HEK293 (cell line): ENCODE data around the gene NRL.
A peak's percentile ranks its signal among the peaks of the same experiment; 100 is the strongest.

ENCODE experiments used
- ATF2 ChIP-seq: fragments of 450-650 bp; formaldehyde crosslinking; IDR thresholded peaks from 2 replicates; pipeline ENCODE4 v1.5.1; 2016; ENCODE audit warnings: missing biosample characterization, missing genetic modification characterization, low read depth
- BCL6B ChIP-seq: fragments of 450-650 bp; formaldehyde crosslinking; IDR thresholded peaks from 2 replicates; pipeline ENCODE4 v1.5.1; 2017; ENCODE audit warnings: missing biosample characterization, missing genetic modification characterization
- FEZF1 ChIP-seq: fragments of 450-650 bp; formaldehyde crosslinking; IDR thresholded peaks from 2 replicates; pipeline ENCODE4 v1.5.1; 2016; ENCODE audit warnings: missing biosample characterization, missing genetic modification characterization
- GLIS2 ChIP-seq: fragments of 450-650 bp; formaldehyde crosslinking; IDR thresholded peaks from 2 replicates; pipeline ENCODE4 v1.5.1; 2016; ENCODE audit warnings: missing biosample characterization, missing genetic modification characterization
- HOXA7 ChIP-seq: sonication (generic); formaldehyde crosslinking; IDR thresholded peaks from 2 replicates; pipeline ENCODE4 v1.8.1; 2022; ENCODE audit warnings: missing genetic modification reagents, borderline replicate concordance
- OVOL3 ChIP-seq: fragments of 450-650 bp; formaldehyde crosslinking; IDR thresholded peaks from 2 replicates; pipeline ENCODE4 v1.5.1; 2016; ENCODE audit warnings: missing biosample characterization, missing genetic modification characterization
- PRDM2 ChIP-seq: fragments of 450-650 bp; formaldehyde crosslinking; IDR thresholded peaks from 2 replicates; pipeline ENCODE4 v1.5.1; 2016; ENCODE audit warnings: missing biosample characterization, missing genetic modification characterization, borderline replicate concordance
- ZBTB1 ChIP-seq: fragments of 450-650 bp; formaldehyde crosslinking; IDR thresholded peaks from 2 replicates; pipeline ENCODE4 v1.5.1; 2016; ENCODE audit warnings: missing biosample characterization, missing genetic modification characterization
- ZBTB21 ChIP-seq: fragments of 450-650 bp; formaldehyde crosslinking; IDR thresholded peaks from 2 replicates; pipeline ENCODE4 v1.5.1; 2017; ENCODE audit warnings: missing biosample characterization, missing genetic modification characterization
- ZNF2 ChIP-seq: fragments of 450-650 bp; formaldehyde crosslinking; IDR thresholded peaks from 2 replicates; pipeline ENCODE4 v1.5.1; 2016; ENCODE audit warnings: missing biosample characterization, missing genetic modification characterization
- ZNF221 ChIP-seq: fragments of 450-650 bp; formaldehyde crosslinking; IDR thresholded peaks from 2 replicates; pipeline ENCODE4 v1.5.1; 2017; ENCODE audit warnings: missing biosample characterization, missing genetic modification characterization, borderline replicate concordance
- ZNF37A ChIP-seq: fragments of 450-650 bp; IDR thresholded peaks from 2 replicates; pipeline ENCODE4 v1.5.1; 2018; ENCODE audit warnings: missing biosample characterization, missing genetic modification characterization
- ZNF398 ChIP-seq: fragments of 450-650 bp; formaldehyde crosslinking; IDR thresholded peaks from 2 replicates; pipeline ENCODE4 v1.5.1; 2017; ENCODE audit warnings: missing biosample characterization, missing genetic modification characterization
- ZNF449 ChIP-seq: fragments of 450-650 bp; formaldehyde crosslinking; IDR thresholded peaks from 2 replicates; pipeline ENCODE4 v1.5.1; 2017; ENCODE audit warnings: missing biosample characterization, mild to moderate bottlenecking, missing genetic modification characterization, moderate library complexity
- ZNF521 ChIP-seq: fragments of 450-650 bp; formaldehyde crosslinking; IDR thresholded peaks from 2 replicates; pipeline ENCODE4 v1.5.1; 2017; ENCODE audit warnings: missing biosample characterization, mild to moderate bottlenecking, missing genetic modification characterization
- ZNF555 ChIP-seq: fragments of 450-650 bp; formaldehyde crosslinking; conservative IDR thresholded peaks from 2 replicates; pipeline ENCODE4 v1.5.1; 2017; ENCODE audit warnings: missing biosample characterization, mild to moderate bottlenecking, missing genetic modification characterization, inconsistent platforms
- ZNF560 ChIP-seq: fragments of 450-650 bp; formaldehyde crosslinking; IDR thresholded peaks from 2 replicates; pipeline ENCODE4 v1.5.1; 2017; ENCODE audit warnings: missing biosample characterization, missing genetic modification characterization, borderline replicate concordance
- ZNF639 ChIP-seq: fragments of 450-650 bp; formaldehyde crosslinking; IDR thresholded peaks from 2 replicates; pipeline ENCODE4 v1.5.1; 2016; ENCODE audit warnings: missing biosample characterization, missing genetic modification characterization
- ZNF670 ChIP-seq: fragments of 450-650 bp; formaldehyde crosslinking; IDR thresholded peaks from 2 replicates; pipeline ENCODE4 v1.5.1; 2016; ENCODE audit warnings: missing biosample characterization, missing genetic modification characterization, low read depth
- ZNF704 ChIP-seq: fragments of 450-650 bp; formaldehyde crosslinking; IDR thresholded peaks from 2 replicates; pipeline ENCODE4 v1.5.1; 2016; ENCODE audit warnings: missing biosample characterization, missing genetic modification characterization
- ZSCAN4 ChIP-seq: fragments of 450-650 bp; formaldehyde crosslinking; IDR thresholded peaks from 2 replicates; pipeline ENCODE4 v1.5.1; 2017; ENCODE audit warnings: missing biosample characterization, missing genetic modification characterization

The NRL gene

GRCh38 chr14:24093901-24094840 lies 20.6 kb downstream of the NRL start, which contains the start of gene PCK2 (continued):
- TF ChIP-seq ZNF521 (tag by site-specific recombination) (no peak), FEZF1 (tag by site-specific recombination) (no peak), GLIS2 (tag by site-specific recombination) (peak; percentile 93), ZNF555 (tag by site-specific recombination) (no peak), ZNF37A (tag by site-specific recombination) (no peak), ZNF639 (no peak), ZNF221 (tag by site-specific recombination) (no peak), ZNF2 (tag by site-specific recombination) (peak; percentile 77; the same call in 1 of the 2 replicates), ZNF449 (tag by site-specific recombination) (peak; percentile 90), BCL6B (no peak), ZNF560 (tag by site-specific recombination) (no peak), HOXA7 (CRISPR knock-in tag) (no peak), ZNF704 (tag by site-specific recombination) (peak; percentile 40; the same call in 1 of the 2 replicates), OVOL3 (no peak), PRDM2 (tag by site-specific recombination) (no peak), ZNF398 (tag by site-specific recombination) (peak; percentile 79), ZSCAN4 (tag by site-specific recombination) (no peak), ZBTB21 (tag by site-specific recombination) (no peak), ZBTB1 (0 out of 2 replicates have a peak, but pooled peaks have one; percentile 68), ATF2 (tag by site-specific recombination) (no peak), ZNF670 (tag by site-specific recombination) (no peak)
